HepG2 (cell line): ENCODE data around the gene OR52E8.

ENCODE experiments used
- ATF7 ChIP-seq, 2 experiments: fragments of 450-650 bp in 1 of 2; sonication (generic) in 1 of 2; formaldehyde crosslinking in 1 of 2; IDR thresholded peaks; 2 replicates each; pipeline versions ENCODE4 v1.4.0 to v1.6.1; 2016 to 2020; ENCODE audit warnings: antibody characterized with exemption in 1 of 2, mild to moderate bottlenecking in 1 of 2, missing genetic modification reagents in 1 of 2
- MYC ChIP-seq: sonication (generic); formaldehyde crosslinking; IDR thresholded peaks from 2 replicates; pipeline ENCODE4 v1.9.0; 2021; ENCODE audit warnings: missing genetic modification reagents, borderline replicate concordance
- RFX3 ChIP-seq: IDR thresholded peaks from 2 replicates; pipeline ENCODE4 v1.6.1; 2016; ENCODE audit warnings: missing biosample characterization, missing genetic modification reagents
- TF ChIP-seq, protein P1 (sequence below): sonication (generic); formaldehyde crosslinking; IDR thresholded peaks from 2 replicates; pipeline ENCODE4 v1.5.0; 2020; ENCODE audit warnings: mild to moderate bottlenecking, missing genetic modification reagents, borderline replicate concordance
- TF ChIP-seq, protein P2 (sequence below), 2 experiments: IDR thresholded peaks; 2 replicates each; pipeline ENCODE4 v1.6.1; 2011 to 2012; ENCODE audit warnings: low read length in 2 of 2, borderline replicate concordance in 1 of 2, low read depth in 1 of 2, mild to moderate bottlenecking in 1 of 2, moderate library complexity in 1 of 2
- TF ChIP-seq, protein P3 (sequence below): sonication (generic); formaldehyde crosslinking; IDR thresholded peaks from 2 replicates; pipeline ENCODE4 v1.8.1; 2023; ENCODE audit warnings: mild to moderate bottlenecking, missing genetic modification reagents, borderline replicate concordance

DNA sequence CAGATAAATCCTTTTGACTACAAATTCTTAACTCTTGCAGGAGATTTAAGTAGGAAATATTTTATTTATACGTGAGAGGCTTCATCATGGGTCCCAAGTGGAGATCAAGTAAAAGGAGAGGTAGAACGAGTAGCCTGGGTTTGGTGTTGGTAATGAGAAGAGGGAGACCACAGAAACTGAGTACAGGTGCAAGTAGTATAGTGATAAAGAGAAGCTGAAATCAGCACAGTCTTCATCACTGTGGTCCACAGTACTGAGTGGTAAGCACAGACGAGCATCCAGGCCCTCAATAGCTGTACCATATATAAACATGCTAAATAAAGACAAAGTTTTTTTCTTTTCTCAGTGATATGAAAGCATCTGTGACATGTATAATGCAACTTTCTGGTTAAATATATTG lies 29.7 kb upstream of the OR52E8 start:
- TF ChIP-seq, protein P1, sequence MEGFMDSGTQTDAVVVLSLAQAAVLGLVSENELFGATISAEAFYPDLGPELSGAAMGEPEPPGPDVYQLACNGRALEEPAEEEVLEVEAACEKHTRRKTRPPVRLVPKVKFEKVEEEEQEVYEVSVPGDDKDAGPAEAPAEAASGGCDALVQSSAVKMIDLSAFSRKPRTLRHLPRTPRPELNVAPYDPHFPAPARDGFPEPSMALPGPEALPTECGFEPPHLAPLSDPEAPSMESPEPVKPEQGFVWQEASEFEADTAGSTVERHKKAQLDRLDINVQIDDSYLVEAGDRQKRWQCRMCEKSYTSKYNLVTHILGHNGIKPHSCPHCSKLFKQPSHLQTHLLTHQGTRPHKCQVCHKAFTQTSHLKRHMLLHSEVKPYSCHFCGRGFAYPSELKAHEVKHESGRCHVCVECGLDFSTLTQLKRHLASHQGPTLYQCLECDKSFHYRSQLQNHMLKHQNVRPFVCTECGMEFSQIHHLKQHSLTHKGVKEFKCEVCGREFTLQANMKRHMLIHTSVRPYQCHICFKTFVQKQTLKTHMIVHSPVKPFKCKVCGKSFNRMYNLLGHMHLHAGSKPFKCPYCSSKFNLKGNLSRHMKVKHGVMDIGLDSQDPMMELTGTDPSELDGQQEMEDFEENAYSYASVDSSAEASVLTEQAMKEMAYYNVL (CRISPR knock-in tag), result no peak
- TF ChIP-seq MYC (CRISPR knock-in tag) (no peak), ATF7 (IDR thresholded peaks at IDR 0.05) (no peak), ATF7 (CRISPR knock-in tag; IDR thresholded peaks at IDR 0.05) (no peak), RFX3 (no peak)
- TF ChIP-seq, protein P2, sequence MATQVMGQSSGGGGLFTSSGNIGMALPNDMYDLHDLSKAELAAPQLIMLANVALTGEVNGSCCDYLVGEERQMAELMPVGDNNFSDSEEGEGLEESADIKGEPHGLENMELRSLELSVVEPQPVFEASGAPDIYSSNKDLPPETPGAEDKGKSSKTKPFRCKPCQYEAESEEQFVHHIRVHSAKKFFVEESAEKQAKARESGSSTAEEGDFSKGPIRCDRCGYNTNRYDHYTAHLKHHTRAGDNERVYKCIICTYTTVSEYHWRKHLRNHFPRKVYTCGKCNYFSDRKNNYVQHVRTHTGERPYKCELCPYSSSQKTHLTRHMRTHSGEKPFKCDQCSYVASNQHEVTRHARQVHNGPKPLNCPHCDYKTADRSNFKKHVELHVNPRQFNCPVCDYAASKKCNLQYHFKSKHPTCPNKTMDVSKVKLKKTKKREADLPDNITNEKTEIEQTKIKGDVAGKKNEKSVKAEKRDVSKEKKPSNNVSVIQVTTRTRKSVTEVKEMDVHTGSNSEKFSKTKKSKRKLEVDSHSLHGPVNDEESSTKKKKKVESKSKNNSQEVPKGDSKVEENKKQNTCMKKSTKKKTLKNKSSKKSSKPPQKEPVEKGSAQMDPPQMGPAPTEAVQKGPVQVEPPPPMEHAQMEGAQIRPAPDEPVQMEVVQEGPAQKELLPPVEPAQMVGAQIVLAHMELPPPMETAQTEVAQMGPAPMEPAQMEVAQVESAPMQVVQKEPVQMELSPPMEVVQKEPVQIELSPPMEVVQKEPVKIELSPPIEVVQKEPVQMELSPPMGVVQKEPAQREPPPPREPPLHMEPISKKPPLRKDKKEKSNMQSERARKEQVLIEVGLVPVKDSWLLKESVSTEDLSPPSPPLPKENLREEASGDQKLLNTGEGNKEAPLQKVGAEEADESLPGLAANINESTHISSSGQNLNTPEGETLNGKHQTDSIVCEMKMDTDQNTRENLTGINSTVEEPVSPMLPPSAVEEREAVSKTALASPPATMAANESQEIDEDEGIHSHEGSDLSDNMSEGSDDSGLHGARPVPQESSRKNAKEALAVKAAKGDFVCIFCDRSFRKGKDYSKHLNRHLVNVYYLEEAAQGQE (IDR thresholded peaks at IDR 0.05; ENCODE audit: borderline replicate concordance in 1 of 2, low read depth in 1 of 2, low read length in 2 of 2), result no peak
- TF ChIP-seq, protein P3, sequence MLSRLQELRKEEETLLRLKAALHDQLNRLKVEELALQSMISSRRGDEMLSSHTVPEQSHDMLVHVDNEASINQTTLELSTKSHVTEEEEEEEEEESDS (CRISPR knock-in tag), result no peak
